GM19397 (cell line): ENCODE data around the gene PRSS53.

ENCODE experiments used
- ATAC-seq: cut with Tn5 transposase; IDR thresholded peaks from one replicate; pipeline ENCODE4 v1.9.1; 2021; ENCODE audit warnings: mild to moderate bottlenecking, moderate library complexity; ENCODE audit not compliant: unreplicated experiment

The PRSS53 gene

DNA sequence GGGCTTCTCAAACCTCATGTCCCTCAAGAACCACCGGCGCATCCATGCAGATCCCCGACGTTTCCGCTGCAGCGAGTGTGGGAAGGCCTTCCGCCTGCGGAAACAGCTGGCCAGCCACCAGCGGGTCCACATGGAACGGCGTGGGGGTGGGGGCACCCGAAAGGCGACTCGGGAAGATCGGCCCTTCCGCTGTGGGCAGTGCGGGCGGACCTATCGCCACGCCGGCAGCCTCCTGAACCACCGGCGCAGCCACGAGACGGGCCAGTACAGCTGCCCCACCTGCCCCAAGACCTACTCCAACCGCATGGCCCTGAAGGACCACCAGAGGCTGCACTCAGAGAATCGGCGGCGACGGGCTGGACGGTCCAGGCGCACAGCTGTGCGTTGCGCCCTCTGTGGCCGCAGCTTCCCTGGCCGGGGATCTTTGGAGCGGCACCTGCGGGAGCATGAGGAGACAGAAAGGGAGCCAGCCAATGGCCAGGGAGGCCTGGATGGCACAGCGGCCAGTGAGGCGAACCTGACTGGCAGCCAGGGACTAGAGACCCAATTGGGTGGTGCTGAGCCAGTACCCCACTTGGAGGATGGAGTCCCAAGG is 8.6 kb downstream of the PRSS53 start:
- ATAC-seq, result no peak

DNA sequence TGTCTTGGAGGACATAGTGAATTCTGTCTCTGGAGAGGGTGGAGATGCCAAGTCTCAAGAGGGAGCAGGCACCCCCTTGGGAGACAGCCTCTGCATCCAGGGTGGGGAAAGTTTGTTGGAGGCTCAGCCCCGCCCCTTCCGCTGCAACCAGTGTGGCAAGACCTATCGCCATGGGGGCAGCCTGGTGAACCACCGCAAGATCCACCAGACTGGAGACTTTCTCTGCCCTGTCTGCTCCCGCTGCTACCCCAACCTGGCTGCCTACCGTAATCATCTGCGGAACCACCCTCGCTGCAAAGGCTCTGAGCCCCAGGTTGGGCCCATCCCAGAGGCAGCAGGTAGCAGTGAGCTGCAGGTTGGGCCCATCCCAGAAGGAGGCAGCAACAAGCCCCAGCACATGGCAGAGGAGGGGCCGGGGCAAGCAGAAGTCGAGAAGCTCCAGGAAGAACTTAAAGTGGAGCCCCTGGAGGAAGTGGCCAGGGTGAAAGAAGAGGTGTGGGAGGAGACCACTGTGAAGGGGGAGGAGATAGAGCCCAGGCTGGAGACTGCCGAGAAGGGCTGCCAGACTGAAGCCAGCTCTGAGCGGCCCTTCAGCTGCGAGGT is 9.3 kb downstream of the PRSS53 start:
- no peak for ATAC-seq

DNA sequence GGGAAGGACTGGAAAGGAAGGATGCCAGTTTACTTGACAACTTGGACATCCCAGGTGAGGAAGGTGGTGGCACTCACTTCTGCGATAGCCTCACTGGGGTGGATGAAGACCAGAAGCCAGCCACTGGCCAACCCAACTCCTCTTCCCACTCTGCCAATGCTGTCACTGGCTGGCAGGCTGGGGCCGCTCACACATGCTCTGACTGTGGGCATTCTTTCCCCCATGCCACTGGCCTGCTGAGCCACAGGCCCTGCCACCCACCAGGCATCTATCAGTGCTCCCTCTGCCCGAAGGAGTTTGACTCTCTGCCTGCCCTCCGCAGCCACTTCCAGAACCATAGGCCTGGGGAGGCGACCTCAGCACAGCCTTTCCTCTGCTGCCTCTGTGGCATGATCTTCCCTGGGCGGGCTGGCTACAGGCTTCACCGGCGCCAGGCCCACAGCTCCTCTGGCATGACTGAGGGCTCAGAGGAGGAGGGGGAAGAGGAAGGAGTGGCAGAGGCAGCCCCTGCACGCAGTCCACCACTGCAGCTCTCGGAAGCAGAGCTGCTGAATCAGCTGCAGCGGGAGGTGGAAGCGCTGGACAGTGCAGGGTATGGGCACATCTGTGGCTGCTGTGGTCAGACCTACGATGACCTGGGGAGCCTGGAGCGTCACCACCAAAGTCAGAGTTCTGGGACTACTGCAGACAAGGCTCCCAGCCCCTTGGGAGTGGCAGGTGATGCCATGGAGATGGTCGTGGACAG is 10.0 kb downstream of the PRSS53 start:
- no peak for ATAC-seq

- ATAC-seq, result no peak
Observed at GRCh38 chr16:31077592-31078396, 10.9 kb downstream of the PRSS53 start.

- ATAC-seq, result no peak
Observed at GRCh38 chr16:31077024-31077423, 11.7 kb downstream of the PRSS53 start.

- no peak for ATAC-seq
Observed at GRCh38 chr16:31076319-31076718, 12.4 kb downstream of the PRSS53 start.

- no peak for ATAC-seq
Observed at GRCh38 chr16:31074814-31075183, 13.9 kb downstream of the PRSS53 start.

- ATAC-seq, result peak; percentile 73
Observed at GRCh38 chr16:31073970-31074813, 14.6 kb downstream of the PRSS53 start, which contains the start of the genes ZNF646 and ZNF668. ZNF646 (plus strand) TSS chr16:31074422; CDS start chr16:31076325, 1,903 bp downstream. ZNF668 (minus strand) TSS chr16:31074240; CDS start chr16:31064459, 9,781 bp downstream.

DNA sequence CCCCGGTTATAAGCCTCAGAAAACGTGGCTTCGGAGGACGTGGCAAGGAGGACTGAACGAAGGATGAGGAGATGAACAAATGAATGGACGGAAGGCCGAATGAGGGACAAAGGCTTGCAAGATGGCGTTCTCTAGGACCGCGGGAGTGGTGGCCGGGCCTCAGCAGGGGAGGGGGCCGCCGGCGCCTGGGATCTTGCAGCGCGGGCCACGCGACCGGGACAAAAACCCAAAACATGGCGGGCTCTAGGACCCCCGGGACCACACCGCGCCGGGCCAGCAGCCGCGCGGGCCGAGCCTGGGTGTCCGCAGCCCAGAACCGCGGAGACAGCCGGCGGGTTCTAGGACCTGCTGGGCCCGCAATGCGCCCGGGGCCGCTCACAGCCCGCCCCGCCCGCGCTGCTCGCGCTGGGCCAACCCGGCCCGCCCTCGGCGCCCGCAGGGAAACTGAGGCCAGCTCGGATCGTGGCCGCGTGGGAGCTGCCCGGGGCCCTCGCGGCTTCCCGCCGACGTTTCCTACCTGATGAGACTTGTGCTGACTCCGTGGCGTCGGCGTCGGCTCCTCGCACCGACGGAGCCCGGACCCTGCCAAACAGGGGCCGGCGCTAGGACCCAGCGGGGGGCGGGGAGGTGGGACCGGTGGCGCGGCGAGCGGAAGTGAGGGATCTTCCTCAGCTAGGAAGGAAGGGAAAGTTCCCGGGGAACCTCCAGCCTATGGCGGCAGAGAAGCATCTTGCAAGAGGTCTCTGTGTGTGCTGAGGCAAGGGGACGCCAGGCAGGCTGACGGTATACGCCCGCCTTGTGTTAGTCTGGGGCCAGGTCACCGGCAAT is 15.4 kb downstream of the PRSS53 start:
- ATAC-seq, result peak; percentile 55

DNA sequence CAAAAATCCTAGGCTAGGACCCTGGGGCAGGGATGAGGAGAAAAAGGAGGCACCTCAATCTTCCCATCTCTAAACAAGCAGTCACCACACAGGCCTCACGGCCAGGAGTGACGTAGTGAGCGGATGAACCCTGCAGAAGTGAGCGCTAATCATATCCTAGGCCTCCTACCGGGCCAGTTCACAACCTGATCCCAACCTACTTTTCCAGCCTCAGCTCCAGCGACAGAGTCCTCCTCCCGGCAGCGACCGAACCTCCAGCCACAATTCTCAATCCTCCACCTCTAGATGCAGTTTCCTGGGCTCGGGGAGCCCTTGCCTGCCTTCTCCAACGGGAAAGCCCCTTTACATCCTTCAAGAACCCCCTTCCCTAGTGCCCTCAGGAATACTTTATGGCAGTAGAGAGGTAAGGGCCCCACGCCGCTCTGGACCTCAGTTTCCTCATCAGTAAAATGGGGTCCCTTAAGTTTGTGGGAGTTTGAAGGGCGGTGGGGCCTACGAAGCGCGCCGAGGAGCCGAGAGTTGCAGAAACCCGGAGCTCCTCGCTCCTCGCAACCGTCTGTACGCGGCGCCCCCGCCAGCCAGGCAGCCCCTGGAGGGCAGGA is 16.1 kb downstream of the PRSS53 start:
- no peak for ATAC-seq

- ATAC-seq, result no peak
Observed at GRCh38 chr16:31071861-31072260, 16.9 kb downstream of the PRSS53 start.

DNA sequence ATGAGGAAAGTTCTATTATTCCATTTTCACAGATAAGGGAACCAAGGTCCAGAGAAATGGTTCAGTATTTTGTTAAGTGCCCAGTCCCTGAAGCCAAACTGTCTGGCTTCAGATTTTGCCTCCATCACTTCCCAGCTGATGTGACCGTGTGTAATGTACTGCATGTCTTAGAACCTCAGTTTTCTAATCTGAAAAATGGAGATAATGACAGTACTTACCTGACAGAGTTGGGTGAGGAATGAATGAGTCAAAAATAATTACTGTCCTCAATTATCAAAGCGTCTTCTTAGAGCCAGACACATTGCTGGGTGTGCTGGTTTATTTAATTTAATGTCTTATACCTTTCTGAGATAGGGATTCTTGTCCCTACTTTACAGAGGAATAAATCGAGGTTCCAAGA is 21.4 kb downstream of the PRSS53 start:
- ATAC-seq, result no peak

DNA sequence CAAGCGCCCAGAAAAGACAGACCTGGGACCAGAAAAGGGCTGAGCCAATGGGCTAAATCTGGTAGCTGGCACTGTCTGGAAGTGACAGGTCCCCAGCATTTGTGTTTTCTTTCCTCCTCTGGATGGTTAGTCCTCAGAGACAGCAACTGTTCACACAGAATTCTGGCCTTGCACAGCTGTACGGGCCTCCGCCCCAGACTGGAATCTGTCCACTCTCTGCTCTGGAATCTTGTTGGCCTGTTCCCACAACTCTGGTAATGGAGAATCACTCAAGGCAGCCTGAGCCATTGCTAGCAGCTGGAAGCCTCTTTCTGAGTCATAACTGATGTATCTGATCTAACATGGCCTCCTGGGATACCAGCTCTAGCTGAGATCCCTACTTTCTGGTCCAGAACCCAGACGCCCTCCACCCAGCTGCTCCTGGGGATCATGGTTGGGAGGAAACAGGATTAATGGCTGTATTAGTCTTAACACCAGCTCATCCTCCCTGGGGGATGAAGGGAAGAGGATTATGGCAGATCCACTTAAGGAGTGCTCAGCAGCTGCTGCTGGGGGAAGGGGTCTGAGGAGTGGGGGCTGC is 23.8 kb downstream of the PRSS53 start:
- ATAC-seq, result no peak

DNA sequence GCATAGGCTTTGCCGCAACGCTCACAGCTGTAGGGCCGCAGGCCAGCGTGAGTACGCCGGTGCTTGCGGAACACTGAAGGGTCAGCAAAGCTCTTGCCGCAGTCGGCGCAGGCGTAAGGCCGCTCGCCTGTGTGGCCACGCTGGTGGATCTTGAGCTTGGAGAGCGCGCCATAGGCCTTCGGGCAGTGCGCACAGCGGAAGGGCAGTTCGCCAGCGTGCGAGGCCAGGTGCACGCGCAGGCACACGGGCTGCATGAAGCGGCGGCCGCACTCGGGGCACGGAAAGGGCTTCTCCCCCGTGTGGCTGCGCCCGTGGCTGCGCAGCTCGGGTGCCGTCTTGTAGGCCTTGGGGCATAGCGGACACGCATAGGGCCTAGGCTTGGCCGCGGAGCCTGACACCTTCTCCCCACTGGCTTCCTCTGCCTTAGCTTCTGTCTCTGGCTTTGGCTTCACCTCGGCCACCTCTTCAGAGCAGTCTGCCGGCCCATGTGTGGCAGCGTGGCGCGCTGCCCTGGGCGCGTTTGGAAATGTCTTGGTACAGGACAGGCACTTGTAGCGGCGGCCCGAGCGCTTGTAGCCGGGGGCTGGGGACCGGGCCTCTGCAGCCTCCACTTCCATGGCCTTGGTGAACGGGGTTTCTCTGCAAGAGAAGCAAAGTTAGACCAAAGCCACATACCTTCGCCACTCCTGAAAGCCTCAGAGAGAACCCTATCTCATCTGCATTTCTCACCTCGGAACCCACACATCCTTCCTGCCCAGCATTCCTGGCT is 24.7 kb downstream of the PRSS53 start:
- no peak for ATAC-seq

- no peak for ATAC-seq
Observed at GRCh38 chr16:31063495-31063842, 25.3 kb downstream of the PRSS53 start.

DNA sequence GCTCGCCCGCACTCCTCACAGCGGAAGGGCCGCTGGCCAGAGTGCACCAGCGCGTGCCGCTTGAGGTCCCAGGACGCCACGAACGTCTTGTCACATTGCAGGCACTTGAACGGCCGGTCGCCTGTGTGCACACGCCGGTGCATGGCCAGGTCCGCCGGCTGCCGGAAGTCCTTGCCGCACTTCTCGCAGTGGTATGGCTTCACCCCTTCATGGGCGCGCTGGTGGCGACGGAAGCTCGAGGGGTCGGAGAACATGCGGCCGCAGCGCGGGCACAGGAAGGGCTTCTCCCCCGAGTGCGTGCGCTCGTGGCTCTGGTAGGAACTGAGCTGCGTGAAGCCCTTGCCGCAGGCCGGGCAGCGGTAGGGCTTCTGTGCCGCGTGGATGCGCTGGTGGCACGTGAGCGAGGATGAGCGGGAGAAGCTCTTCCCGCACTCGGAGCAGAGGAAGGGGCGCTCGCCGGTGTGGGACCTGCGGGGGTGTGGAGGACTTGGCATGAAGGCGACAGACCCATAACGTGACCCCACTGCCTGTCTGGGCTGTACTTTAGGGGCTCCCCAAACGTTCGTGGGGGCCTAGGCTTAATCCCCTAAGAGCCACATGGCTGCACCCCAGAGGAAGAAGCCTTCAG is 26.8 kb downstream of the PRSS53 start:
- no peak for ATAC-seq

DNA sequence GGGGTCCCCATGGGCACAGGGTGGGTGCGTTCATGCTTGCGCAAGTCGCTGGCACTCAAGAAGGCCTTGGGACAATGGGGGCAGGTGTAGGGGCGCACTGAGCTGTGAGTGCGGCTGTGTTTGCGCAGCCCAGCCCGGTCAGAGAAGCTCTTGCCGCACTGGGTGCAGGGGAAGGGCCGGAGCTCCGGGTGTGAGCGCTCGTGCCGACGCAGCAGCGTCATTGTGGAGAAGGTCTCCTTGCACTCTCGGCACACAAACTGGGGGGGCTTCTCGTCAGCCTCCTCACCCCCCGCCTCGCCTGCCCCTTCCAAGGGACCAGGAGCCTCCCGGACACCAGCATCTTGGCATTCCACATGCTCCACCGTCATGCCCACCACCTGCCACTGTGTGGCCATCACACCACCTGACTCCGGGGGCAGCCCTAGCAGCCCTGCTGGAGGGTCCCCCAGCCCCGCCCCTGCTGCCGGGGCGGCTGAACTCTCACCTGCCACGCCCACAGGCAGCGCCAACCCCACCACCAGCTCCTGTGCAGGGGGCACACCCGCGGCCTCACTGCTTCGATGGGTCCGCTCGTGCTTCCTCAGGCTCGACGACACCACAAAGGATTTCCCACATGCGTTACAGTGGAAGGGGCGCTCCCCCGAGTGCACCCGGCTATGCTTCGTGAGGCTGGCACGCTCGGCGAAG is 27.5 kb downstream of the PRSS53 start:
- ATAC-seq, result no peak
